SK-N-MC (cell line): ENCODE data around the gene KRT5.

Experiments used
- EZH2 ChIP-seq: fragments of 200-600 bp; sonication (generic); IDR thresholded peaks from one replicate; pipeline ENCODE4 v1.6.1; 2017; ENCODE audit warnings: antibody characterized with exemption
- FOXP2 ChIP-seq: optimal IDR thresholded peaks from 2 replicates; pipeline ENCODE3; 2011; ENCODE audit warnings: mild to moderate bottlenecking, moderate library complexity; ENCODE audit not compliant: insufficient read depth; ENCODE audit errors: extremely low read length, control extremely low read depth
- POLR2AphosphoS5 ChIP-seq: IDR thresholded peaks from 2 replicates; pipeline ENCODE4 v1.6.1; 2012; ENCODE audit warnings: mild to moderate bottlenecking, low read depth, low read length, borderline replicate concordance

GRCh38 chr12:52535574-52535973 lies 15.4 kb upstream of the KRT5 start:
- TF ChIP-seq EZH2 (no peak), POLR2AphosphoS5 (no peak), FOXP2 (no peak)
